Skeletal muscle tissue (tissue), 4 donors: ENCODE measurements around the gene PDF. TPM values are rescaled to one million over a fixed set of nuclear protein-coding genes. Genes with fewer than 3 reads are reported as not detected.
"Not testable (repeated sequence)": the region's sequence is repeated elsewhere in the genome, so short reads cannot be mapped to it uniquely, and the experiment has no call there.

ENCODE experiments used
- H3K27ac ChIP-seq: one replicate; pipeline ENCODE4 v1.7.0; 2013; ENCODE audit warnings: mild to moderate bottlenecking, low read depth, low read length, inconsistent platforms
- H3K27me3 ChIP-seq, 3 donors: one replicate each; pipeline ENCODE4 v1.7.0; 2013; ENCODE audit warnings: low read length in 3 of 3; ENCODE audit not compliant: control insufficient read depth in 3 of 3, insufficient read depth in 3 of 3
- H3K36me3 ChIP-seq, 3 donors: one replicate each; pipeline ENCODE4 v1.7.0; 2013; ENCODE audit warnings: low read length in 3 of 3; ENCODE audit not compliant: control insufficient read depth in 3 of 3, insufficient read depth in 3 of 3
- H3K4me1 ChIP-seq, 3 donors: one replicate each; pipeline ENCODE4 v1.7.0; 2013; ENCODE audit warnings: low read length in 3 of 3, mild to moderate bottlenecking in 3 of 3; ENCODE audit not compliant: control insufficient read depth in 3 of 3, insufficient read depth in 3 of 3
- H3K4me3 ChIP-seq, 3 donors: one replicate each; pipeline ENCODE4 v1.7.0; 2013; ENCODE audit warnings: low read length in 3 of 3
- H3K9ac ChIP-seq, 3 donors: one replicate each; pipeline ENCODE4 v1.7.0; 2013; ENCODE audit warnings: low read length in 3 of 3, mild to moderate bottlenecking in 3 of 3, moderate library complexity in 2 of 3, low read depth in 1 of 3
- H3K9me3 ChIP-seq, 3 donors: one replicate each; pipeline ENCODE4 v1.7.0; 2013; ENCODE audit warnings: low read length in 3 of 3; ENCODE audit not compliant: control insufficient read depth in 3 of 3
- total RNA-seq: library from RNA; depleted of rRNA; stranded (reverse); fragments of >200 nt; gene quantifications from one replicate; pipeline ENCODE4 v1.2.3, GENCODE V29; 2014
- donor health status: Osteomylitis.

PDF gene
- total RNA-seq, 1 donor from 2014 or later: 6.8 TPM

- not testable (repeated sequence) for H3K27me3 ChIP-seq, H3K9me3 ChIP-seq, H3K4me3 ChIP-seq, H3K9ac ChIP-seq, H3K36me3 ChIP-seq, H3K4me1 ChIP-seq, H3K27ac ChIP-seq
These were observed 38.7 kb downstream of the PDF start for GRCh38 chr16:69291657-69292056.

GRCh38 chr16:69286941-69287713, 43.3 kb downstream of the PDF start:
- Histone ChIP-seq H3K27ac (peak overlapping the region; percentile 52), H3K4me3 (no peak overlapping the region), H3K9ac (no peak overlapping the region), H3K9me3 (no peaks in the 10 kb centered on the region), H3K36me3 (peaks cover 0 to 13% (median 3%) of the 10 kb centered on the region in 3 donors), H3K4me1 (peaks cover 4 to 7% (median 6%) of the 10 kb centered on the region in 3 donors), H3K27me3 (no peaks in the 10 kb centered on the region)

- no peaks in the 10 kb centered on the region for H3K27me3 ChIP-seq
- H3K36me3 ChIP-seq: peaks cover 0 to 8% (median 3%) of the 10 kb centered on the region in 3 donors
- H3K4me1 ChIP-seq: peaks cover 4 to 7% (median 6%) of the 10 kb centered on the region in 3 donors
These were observed 45.1 kb downstream of the PDF start for GRCh38 chr16:69285240-69285639.

GRCh38 chr16:69283851-69284250, 46.5 kb downstream of the PDF start:
- Histone ChIP-seq H3K9ac (no peak overlapping the region), H3K4me3 (no peak overlapping the region)

More at GRCh38 chr16:69285240-69285639, 45.1 kb downstream of the PDF start:
- Histone ChIP-seq H3K27ac (no peak overlapping the region), H3K9me3 (no peaks in the 10 kb centered on the region), H3K4me3 (no peak overlapping the region), H3K9ac (no peak overlapping the region)

GRCh38 chr16:69277413-69277812, 53.0 kb downstream of the PDF start:
- Histone ChIP-seq H3K27ac (no peak overlapping the region), H3K4me3 (no peak overlapping the region), H3K36me3 (peaks cover 0 to 2% (median 0%) of the 10 kb centered on the region in 3 donors), H3K9me3 (no peaks in the 10 kb centered on the region), H3K9ac (no peak overlapping the region), H3K27me3 (no peaks in the 10 kb centered on the region), H3K4me1 (peaks cover 2 to 14% (median 5%) of the 10 kb centered on the region in 3 donors)

More at GRCh38 chr16:69283851-69284250, 46.5 kb downstream of the PDF start:
- Histone ChIP-seq H3K36me3 (peaks cover 0 to 8% (median 3%) of the 10 kb centered on the region in 3 donors), H3K27me3 (no peaks in the 10 kb centered on the region), H3K9me3 (no peaks in the 10 kb centered on the region), H3K27ac (no peak overlapping the region), H3K4me1 (peaks cover 4 to 7% (median 6%) of the 10 kb centered on the region in 3 donors)

Other genes with a start within 250 kb of the PDF start
- gene HAS3, start 224.9 kb downstream of the PDF start, total RNA-seq: under 0.01 TPM
- 32.4 TPM for gene CHTF8, start 198.0 kb downstream of the PDF start, total RNA-seq
- gene UTP4, start 197.9 kb downstream of the PDF start, total RNA-seq: 18.3 TPM
- 24.5 TPM for gene SNTB2, start 143.4 kb downstream of the PDF start, total RNA-seq
- 25.6 TPM for gene VPS4A, start 19.2 kb downstream of the PDF start, total RNA-seq
- gene COG8, start 9.0 kb upstream of the PDF start, total RNA-seq: 36.0 TPM
- gene NIP7, start 9.2 kb upstream of the PDF start, total RNA-seq: 21.9 TPM
- gene TMED6, start 21.2 kb upstream of the PDF start, total RNA-seq: not detected
- gene TERF2, start 55.4 kb upstream of the PDF start, total RNA-seq: 53.2 TPM
- 27.7 TPM for gene CYB5B, start 94.0 kb upstream of the PDF start, total RNA-seq
- gene NFAT5, start 235.4 kb upstream of the PDF start, total RNA-seq: 21.4 TPM